Measurements from ENCODE around the gene IGF2BP3.

Gene IGF2BP3

DNA sequence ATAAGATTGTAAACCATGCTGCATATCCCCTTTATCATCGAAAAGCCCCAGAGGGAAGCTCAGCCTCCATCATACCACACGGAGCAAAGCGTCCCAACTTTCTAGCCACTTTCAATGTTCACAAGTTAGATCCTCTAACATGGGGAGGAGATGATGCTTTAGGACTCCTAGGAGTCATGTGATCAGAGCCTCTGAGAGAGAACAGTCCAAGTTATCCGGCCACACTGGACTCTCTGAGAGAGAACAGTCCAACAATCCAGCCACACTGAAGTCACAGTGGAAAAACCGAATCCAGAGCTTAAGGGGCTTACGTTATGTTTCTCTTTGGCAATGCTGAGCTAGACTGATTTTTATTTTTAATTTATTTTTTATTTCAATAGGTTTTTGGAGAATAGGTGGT lies 98.6 kb downstream of the IGF2BP3 start:
- H3K9me3 ChIP-seq (ENCODE audit: control insufficient read depth, low read depth, low read length), result no peaks in the 10 kb centered on the region
- H3K4me3 ChIP-seq (ENCODE audit: low read length), result no peak overlapping the region
- H3K9ac ChIP-seq (ENCODE audit: low read length), result no peak overlapping the region
- H3K27ac ChIP-seq (ENCODE audit: low read length), result no peak overlapping the region
- H3K4me1 ChIP-seq (ENCODE audit: control insufficient read depth, low read depth, low read length), result peaks cover 3% of the 10 kb centered on the region
- H3K27me3 ChIP-seq (ENCODE audit: control insufficient read depth, insufficient read depth, low read length), result no peaks in the 10 kb centered on the region
- peaks cover 13% of the 10 kb centered on the region for H3K36me3 ChIP-seq (ENCODE audit: control insufficient read depth, low read depth, low read length)

DNA sequence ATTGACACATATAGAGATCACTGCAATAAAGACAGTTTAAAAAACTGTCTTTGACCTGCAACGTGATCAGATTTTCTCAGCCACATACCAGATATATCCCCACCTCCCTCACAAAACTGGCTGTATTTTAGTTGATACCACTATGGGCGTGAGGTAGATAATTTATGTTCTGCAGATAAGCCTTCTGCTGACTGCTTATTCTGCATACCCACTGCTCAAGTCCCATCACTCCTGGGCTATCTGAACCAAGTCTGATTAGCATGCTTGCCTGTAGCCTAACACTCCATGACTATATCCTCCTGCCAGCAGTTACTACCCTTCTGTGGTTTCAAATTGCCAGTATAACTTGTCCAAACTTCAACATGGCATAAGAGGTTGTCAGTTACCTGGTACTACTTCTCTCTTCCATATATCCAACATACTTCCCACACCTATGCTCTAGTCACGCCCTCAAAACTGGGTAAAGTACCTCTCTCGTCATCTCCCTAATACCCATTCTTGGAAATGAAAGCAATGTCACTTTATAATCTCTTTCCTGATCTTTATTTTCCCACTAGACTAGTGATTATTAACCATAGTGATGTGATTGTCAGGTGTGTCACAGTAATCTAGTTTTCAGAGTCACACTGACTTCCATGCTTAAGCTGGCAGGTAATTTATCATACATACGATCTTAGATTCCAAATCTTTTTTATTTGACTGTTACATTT lies 100.4 kb downstream of the IGF2BP3 start:
- H3K9me3 ChIP-seq (ENCODE audit: control insufficient read depth, low read depth, low read length), result no peaks in the 10 kb centered on the region
- no peak overlapping the region for H3K4me3 ChIP-seq (ENCODE audit: low read length)
- peaks cover 19% of the 10 kb centered on the region for H3K36me3 ChIP-seq (ENCODE audit: control insufficient read depth, low read depth, low read length)
- no peaks in the 10 kb centered on the region for H3K27me3 ChIP-seq (ENCODE audit: control insufficient read depth, insufficient read depth, low read length)
- no peak overlapping the region for H3K9ac ChIP-seq (ENCODE audit: low read length)
- H3K4me1 ChIP-seq (ENCODE audit: control insufficient read depth, low read depth, low read length), result peaks cover 3% of the 10 kb centered on the region
- H3K27ac ChIP-seq (ENCODE audit: low read length), result no peak overlapping the region

- H3K27ac ChIP-seq (ENCODE audit: low read length), result no peak overlapping the region
- no peak overlapping the region for H3K9ac ChIP-seq (ENCODE audit: low read length)
- H3K4me3 ChIP-seq (ENCODE audit: low read length), result no peak overlapping the region
- H3K9me3 ChIP-seq (ENCODE audit: control insufficient read depth, low read depth, low read length), result no peaks in the 10 kb centered on the region
- H3K4me1 ChIP-seq (ENCODE audit: control insufficient read depth, low read depth, low read length), result peaks cover 3% of the 10 kb centered on the region
- no peaks in the 10 kb centered on the region for H3K27me3 ChIP-seq (ENCODE audit: control insufficient read depth, insufficient read depth, low read length)
- H3K36me3 ChIP-seq (ENCODE audit: control insufficient read depth, low read depth, low read length), result peaks cover 19% of the 10 kb centered on the region
Measured at GRCh38 chr7:23369100-23369499, 101.2 kb downstream of the IGF2BP3 start.

- Histone ChIP-seq H3K9me3 (ENCODE audit: control insufficient read depth, low read depth, low read length) (no peaks in the 10 kb centered on the region), H3K4me3 (ENCODE audit: low read length) (no peak overlapping the region), H3K36me3 (ENCODE audit: control insufficient read depth, low read depth, low read length) (peaks cover 18% of the 10 kb centered on the region), H3K27ac (ENCODE audit: low read length) (no peak overlapping the region), H3K9ac (ENCODE audit: low read length) (no peak overlapping the region), H3K27me3 (ENCODE audit: control insufficient read depth, insufficient read depth, low read length) (no peaks in the 10 kb centered on the region), H3K4me1 (ENCODE audit: control insufficient read depth, low read depth, low read length) (peaks cover under 1% of the 10 kb centered on the region)
Measured at GRCh38 chr7:23358152-23358674, 112.1 kb downstream of the IGF2BP3 start.

DNA sequence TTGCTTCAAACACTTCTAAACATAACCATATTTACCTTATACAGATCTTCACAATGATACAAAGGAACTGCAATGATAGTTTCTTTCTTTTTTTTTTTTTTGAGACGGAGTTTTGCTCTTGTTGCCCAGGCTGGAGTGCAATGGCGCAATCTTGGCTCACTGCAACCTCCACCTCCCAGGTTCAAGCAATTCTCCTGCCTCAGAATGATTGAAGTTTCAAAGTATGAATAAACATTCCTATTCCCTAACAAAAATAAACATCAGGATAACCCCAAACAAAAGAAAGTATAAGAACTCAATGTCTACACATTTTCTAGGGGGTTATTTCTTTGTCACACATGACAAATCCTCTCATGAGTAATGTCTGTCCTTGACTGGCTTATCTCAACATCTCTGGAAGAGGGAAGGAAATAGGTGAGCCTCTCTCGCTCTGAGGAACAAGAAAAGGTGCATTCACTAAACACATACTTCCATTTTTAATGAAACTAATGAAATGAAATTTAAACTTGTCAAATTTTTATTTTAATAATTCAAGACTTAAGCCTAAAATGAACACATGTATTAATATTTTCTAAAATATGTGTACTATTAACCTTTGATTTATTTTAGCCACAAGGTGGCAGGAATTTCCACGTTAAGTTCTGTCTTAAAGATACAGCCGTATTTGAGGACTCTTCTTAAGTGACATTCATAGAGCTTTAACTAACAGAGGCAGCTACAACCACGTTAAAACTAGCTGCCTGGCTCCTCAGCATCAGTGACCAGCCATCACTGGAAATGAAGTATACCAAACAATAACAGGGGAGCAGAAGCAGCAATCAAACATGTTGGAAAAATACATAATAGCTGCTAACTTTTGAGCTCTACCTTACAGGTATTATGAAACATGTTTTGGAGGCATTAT lies 112.8 kb downstream of the IGF2BP3 start:
- H3K9me3 ChIP-seq (ENCODE audit: control insufficient read depth, low read depth, low read length), result no peaks in the 10 kb centered on the region
- peaks cover 6% of the 10 kb centered on the region for H3K4me1 ChIP-seq (ENCODE audit: control insufficient read depth, low read depth, low read length)
- H3K9ac ChIP-seq (ENCODE audit: low read length), result no peak overlapping the region
- no peak overlapping the region for H3K27ac ChIP-seq (ENCODE audit: low read length)
- H3K36me3 ChIP-seq (ENCODE audit: control insufficient read depth, low read depth, low read length), result peaks cover 18% of the 10 kb centered on the region
- H3K4me3 ChIP-seq (ENCODE audit: low read length), result no peak overlapping the region
- H3K27me3 ChIP-seq (ENCODE audit: control insufficient read depth, insufficient read depth, low read length), result no peaks in the 10 kb centered on the region

DNA sequence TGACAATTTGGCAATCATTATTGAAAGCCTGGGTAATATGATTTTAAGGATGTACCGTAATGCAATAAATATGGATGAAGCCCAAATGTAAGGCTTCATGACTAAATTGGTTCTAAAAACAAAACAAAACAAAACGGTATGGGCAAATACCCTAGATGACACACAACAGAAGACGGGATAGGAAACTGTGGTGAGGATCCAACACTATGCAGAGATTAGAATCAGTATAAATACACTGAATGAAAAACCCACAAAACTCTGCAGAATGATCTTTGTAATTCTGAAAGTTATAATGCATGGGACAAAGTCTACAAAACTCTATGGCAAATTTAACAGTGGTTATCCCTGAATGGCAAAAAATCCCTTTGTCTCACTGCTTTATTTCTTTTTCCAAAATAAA lies 113.6 kb downstream of the IGF2BP3 start:
- Histone ChIP-seq H3K27ac (ENCODE audit: low read length) (no peak overlapping the region), H3K4me1 (ENCODE audit: control insufficient read depth, low read depth, low read length) (peaks cover 6% of the 10 kb centered on the region), H3K9me3 (ENCODE audit: control insufficient read depth, low read depth, low read length) (no peaks in the 10 kb centered on the region), H3K9ac (ENCODE audit: low read length) (no peak overlapping the region), H3K27me3 (ENCODE audit: control insufficient read depth, insufficient read depth, low read length) (no peaks in the 10 kb centered on the region), H3K36me3 (ENCODE audit: control insufficient read depth, low read depth, low read length) (peaks cover 15% of the 10 kb centered on the region), H3K4me3 (ENCODE audit: low read length) (no peak overlapping the region)

DNA sequence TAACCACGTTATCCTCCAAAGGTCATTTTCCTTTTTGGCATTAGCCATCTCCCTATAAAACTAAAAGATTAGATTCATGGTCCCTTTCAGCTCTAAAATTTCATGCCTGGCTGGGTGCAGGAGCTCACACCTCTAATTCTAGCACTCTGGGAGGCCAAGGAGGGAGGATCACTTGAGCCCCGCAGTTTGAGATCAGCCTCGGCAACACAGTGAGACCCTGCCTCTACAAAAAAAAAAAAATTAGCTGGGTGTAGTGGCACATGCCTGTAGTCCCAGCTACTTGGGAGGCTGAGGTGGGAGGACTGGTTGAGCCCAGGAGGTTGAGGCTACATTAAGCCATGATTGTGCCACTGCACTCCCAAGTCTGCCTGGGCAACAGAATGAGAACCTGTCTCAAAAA lies 114.1 kb downstream of the IGF2BP3 start:
- Histone ChIP-seq H3K9ac (ENCODE audit: low read length) (no peak overlapping the region), H3K9me3 (ENCODE audit: control insufficient read depth, low read depth, low read length) (no peaks in the 10 kb centered on the region), H3K4me1 (ENCODE audit: control insufficient read depth, low read depth, low read length) (peaks cover 6% of the 10 kb centered on the region), H3K27ac (ENCODE audit: low read length) (no peak overlapping the region), H3K4me3 (ENCODE audit: low read length) (no peak overlapping the region), H3K27me3 (ENCODE audit: control insufficient read depth, insufficient read depth, low read length) (no peaks in the 10 kb centered on the region), H3K36me3 (ENCODE audit: control insufficient read depth, low read depth, low read length) (peaks cover 11% of the 10 kb centered on the region)

DNA sequence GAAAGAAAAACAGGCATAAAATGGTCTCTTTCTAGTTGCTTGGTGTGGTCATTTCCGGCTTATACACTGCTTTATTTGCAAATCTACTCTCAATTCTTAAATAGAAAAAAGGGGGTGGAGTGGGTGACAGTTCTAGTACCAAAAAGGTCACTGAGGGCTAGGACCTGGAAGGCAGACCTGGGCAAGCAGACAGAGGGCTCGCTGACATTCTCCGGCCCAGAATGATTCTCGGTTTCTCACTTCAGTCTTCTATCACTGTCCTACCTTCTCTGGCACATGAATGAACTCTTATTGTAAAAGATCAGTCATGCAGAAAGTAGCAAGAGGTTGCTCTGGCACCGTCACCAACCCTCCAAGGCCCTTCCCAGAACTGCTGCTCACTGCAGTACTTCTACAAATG lies 117.1 kb downstream of the IGF2BP3 start:
- H3K36me3 ChIP-seq (ENCODE audit: control insufficient read depth, low read depth, low read length), result peaks cover 25% of the 10 kb centered on the region
- H3K27me3 ChIP-seq (ENCODE audit: control insufficient read depth, insufficient read depth, low read length), result no peaks in the 10 kb centered on the region
- no peaks in the 10 kb centered on the region for H3K9me3 ChIP-seq (ENCODE audit: control insufficient read depth, low read depth, low read length)
- H3K9ac ChIP-seq (ENCODE audit: low read length), result no peak overlapping the region
- H3K4me1 ChIP-seq (ENCODE audit: control insufficient read depth, low read depth, low read length), result peaks cover 6% of the 10 kb centered on the region
- no peak overlapping the region for H3K4me3 ChIP-seq (ENCODE audit: low read length)
- no peak overlapping the region for H3K27ac ChIP-seq (ENCODE audit: low read length)

- Histone ChIP-seq H3K27me3 (ENCODE audit: control insufficient read depth, insufficient read depth, low read length) (no peaks in the 10 kb centered on the region), H3K4me3 (ENCODE audit: low read length) (no peak overlapping the region), H3K9ac (ENCODE audit: low read length) (no peak overlapping the region), H3K9me3 (ENCODE audit: control insufficient read depth, low read depth, low read length) (no peaks in the 10 kb centered on the region), H3K36me3 (ENCODE audit: control insufficient read depth, low read depth, low read length) (peaks cover 48% of the 10 kb centered on the region), H3K4me1 (ENCODE audit: control insufficient read depth, low read depth, low read length) (peaks cover 6% of the 10 kb centered on the region), H3K27ac (ENCODE audit: low read length) (no peak overlapping the region)
Measured at GRCh38 chr7:23350466-23350865, 119.8 kb downstream of the IGF2BP3 start.

GRCh38 chr7:23349484-23350157 lies 120.7 kb downstream of the IGF2BP3 start:
- Histone ChIP-seq H3K4me3 (ENCODE audit: low read length) (no peak overlapping the region), H3K4me1 (ENCODE audit: control insufficient read depth, low read depth, low read length) (peaks cover 6% of the 10 kb centered on the region), H3K27me3 (ENCODE audit: control insufficient read depth, insufficient read depth, low read length) (no peaks in the 10 kb centered on the region), H3K9me3 (ENCODE audit: control insufficient read depth, low read depth, low read length) (no peaks in the 10 kb centered on the region), H3K36me3 (ENCODE audit: control insufficient read depth, low read depth, low read length) (peaks cover 56% of the 10 kb centered on the region), H3K27ac (ENCODE audit: low read length) (no peak overlapping the region), H3K9ac (ENCODE audit: low read length) (no peak overlapping the region)

- H3K36me3 ChIP-seq (ENCODE audit: control insufficient read depth, low read depth, low read length), result peaks cover 75% of the 10 kb centered on the region
- H3K27ac ChIP-seq (ENCODE audit: low read length), result no peak overlapping the region
- no peak overlapping the region for H3K9ac ChIP-seq (ENCODE audit: low read length)
- no peaks in the 10 kb centered on the region for H3K27me3 ChIP-seq (ENCODE audit: control insufficient read depth, insufficient read depth, low read length)
- H3K9me3 ChIP-seq (ENCODE audit: control insufficient read depth, low read depth, low read length), result no peaks in the 10 kb centered on the region
- H3K4me3 ChIP-seq (ENCODE audit: low read length), result no peak overlapping the region
- H3K4me1 ChIP-seq (ENCODE audit: control insufficient read depth, low read depth, low read length), result no peaks in the 10 kb centered on the region
Measured at GRCh38 chr7:23347682-23348180, 122.6 kb downstream of the IGF2BP3 start.
